Naive thymus-derived CD4-positive, alpha-beta T cell (primary cell): ENCODE results near the gene NEURL1. TPM values are rescaled to one million over a fixed set of nuclear protein-coding genes. Genes with fewer than 3 reads are reported as not detected.
A peak's percentile ranks its signal among the peaks of the same experiment; 100 is the strongest.
"Not testable (repeated sequence)": the region's sequence is repeated elsewhere in the genome, so short reads cannot be mapped to it uniquely, and the experiment has no call there.

ENCODE experiments used
- ATAC-seq: fragments of 150-1000 bp; cut with Tn5 transposase; 2 replicates; pipeline ENCODE4 v1.10.0; 2021; ENCODE audit warnings: mild to moderate bottlenecking, moderate library complexity
- CTCF ChIA-PET: fragments of 350-600 bp; sonication (Branson Sonifier 250); formaldehyde crosslinking; loops from one replicate; lab custom pipeline; 2021; ENCODE audit warnings: antibody characterized with exemption; lab: Charles Lee
- POLR2A ChIA-PET: fragments of 350-600 bp; sonication (Branson Sonifier 250); formaldehyde crosslinking; loops from one replicate; lab custom pipeline; 2021; ENCODE audit warnings: antibody characterized with exemption, inconsistent platforms; lab: Charles Lee
- DNase-seq, 9 donors: peaks; one replicate each; pipeline versions ENCODE4 v3.0.0 to v3.0.0-alpha.2; 2020 to 2022; ENCODE audit warnings: mixed read lengths in 1 of 9
- H3K27ac ChIP-seq: one replicate; pipeline ENCODE4 v1.7.0; 2013; ENCODE audit warnings: mild to moderate bottlenecking, low read depth, low read length, moderate library complexity
- H3K27me3 ChIP-seq, 2 donors: one replicate each; pipeline ENCODE4 v1.7.0; 2013; ENCODE audit warnings: low read length in 2 of 2, mild to moderate bottlenecking in 2 of 2, moderate library complexity in 2 of 2; ENCODE audit not compliant: control insufficient read depth in 2 of 2, insufficient read depth in 2 of 2
- H3K36me3 ChIP-seq, 3 experiments: 1 replicate in 2 of 3; 2 replicates in 1 of 3; pipeline ENCODE4 v1.7.0; 2013; ENCODE audit warnings: low read length in 3 of 3, mild to moderate bottlenecking in 3 of 3, moderate library complexity in 1 of 3; ENCODE audit not compliant: insufficient read depth in 3 of 3, control insufficient read depth in 2 of 3
- H3K4me1 ChIP-seq, 2 donors: one replicate each; pipeline ENCODE4 v1.7.0; 2013; ENCODE audit warnings: low read length in 2 of 2, mild to moderate bottlenecking in 2 of 2, moderate library complexity in 1 of 2; ENCODE audit not compliant: control insufficient read depth in 2 of 2, insufficient read depth in 2 of 2
- H3K4me3 ChIP-seq: 2 replicates; pipeline ENCODE4 v1.7.0; 2013; ENCODE audit warnings: mild to moderate bottlenecking, low read length
- H3K9me3 ChIP-seq, 3 experiments: 1 replicate in 2 of 3; 2 replicates in 1 of 3; pipeline ENCODE4 v1.7.0; 2013; ENCODE audit warnings: low read length in 3 of 3; ENCODE audit not compliant: control insufficient read depth in 2 of 3
- H3K27ac Mint-ChIP-seq, 9 donors: one replicate each; pipeline ENCODE4 v1.8.0; 2020 to 2022; ENCODE audit warnings: mixed read lengths in 9 of 9, mild to moderate bottlenecking in 8 of 9, moderate library complexity in 5 of 9, inconsistent platforms in 2 of 9
- H3K27me3 Mint-ChIP-seq, 5 donors: one replicate each; pipeline ENCODE4 v1.8.0; 2021 to 2022; ENCODE audit warnings: mixed read lengths in 5 of 5, mild to moderate bottlenecking in 1 of 5
- H3K36me3 Mint-ChIP-seq, 5 donors: one replicate each; pipeline ENCODE4 v1.8.0; 2020 to 2022; ENCODE audit warnings: mixed read lengths in 5 of 5, mild to moderate bottlenecking in 3 of 5, inconsistent platforms in 1 of 5
- H3K4me1 Mint-ChIP-seq, 7 donors: one replicate each; pipeline ENCODE4 v1.8.0; 2020 to 2022; ENCODE audit warnings: mixed read lengths in 7 of 7, mild to moderate bottlenecking in 3 of 7, inconsistent platforms in 1 of 7
- H3K4me3 Mint-ChIP-seq, 10 donors: one replicate each; pipeline ENCODE4 v1.8.0; 2020 to 2022; ENCODE audit warnings: mild to moderate bottlenecking in 10 of 10, mixed read lengths in 10 of 10, moderate library complexity in 6 of 10, inconsistent platforms in 2 of 10
- H3K9me3 Mint-ChIP-seq, 11 donors: one replicate each; pipeline ENCODE4 v1.8.0; 2020 to 2022; ENCODE audit warnings: mixed read lengths in 11 of 11, mild to moderate bottlenecking in 4 of 11, inconsistent platforms in 1 of 11, moderate library complexity in 1 of 11
- intact Hi-C, 2 donors: fragments of 100-400 bp; cut with micrococcal nuclease; formaldehyde crosslinking; loops; one replicate each; pipeline ENCODE4 v1.15.1; 2023
- polyA plus RNA-seq, 2 donors: library from polyadenylated mRNA; unstranded; fragments of 300-500 nt; fragmentation: Illumina TruSeq; gene quantifications; one replicate each; pipeline ENCODE4 v1.2.3, GENCODE V29; 2021
- total RNA-seq, 6 experiments: library from RNA in 5 of 6; stranded (reverse) in 5 of 6; gene quantifications; 1 replicate in 5 of 6; 2 replicates in 1 of 6; pipeline ENCODE4 v1.2.3 and lab custom pipeline; 2021 to 2026

Gene NEURL1
- total and polyA plus RNA-seq, 7 experiments from 2014 or later: 0.76 to 9.2 (median 1.1) TPM

DNA sequence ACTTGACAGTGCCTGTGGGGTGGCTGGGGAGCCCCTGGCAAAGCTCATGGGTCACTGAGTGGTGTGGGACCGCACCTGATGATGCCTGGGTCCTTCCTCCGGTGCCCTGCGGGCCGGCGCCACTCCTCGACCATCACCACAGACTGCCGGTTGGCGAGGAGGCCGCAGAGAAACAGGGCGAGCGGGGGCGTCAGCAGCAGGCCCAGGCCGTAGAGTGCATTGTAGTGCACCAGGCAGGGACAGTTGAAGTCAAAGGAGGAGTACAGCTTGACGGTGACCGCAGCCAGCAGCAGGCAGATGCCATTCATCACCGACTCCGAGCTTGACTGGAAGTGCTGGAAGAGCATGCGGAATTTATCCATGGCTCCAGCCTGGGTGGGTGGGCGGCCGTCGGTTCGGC, 14.8 kb upstream of the NEURL1 start:
- H3K27ac ChIP-seq: no peak overlapping the region
- peaks cover 0 to 1% (median 0%) of the 10 kb centered on the region in 11 donors for H3K9me3 Mint-ChIP-seq
- no peaks in the 10 kb centered on the region for H3K27me3 ChIP-seq
- intact Hi-C loops: no loop called here
- peaks cover 0 to 3% (median 0%) of the 10 kb centered on the region in 5 donors for H3K36me3 Mint-ChIP-seq
- H3K4me3 ChIP-seq: no peak overlapping the region
- H3K4me1 Mint-ChIP-seq: peaks cover 0 to 40% (median 6%) of the 10 kb centered on the region in 7 donors
- peaks cover 0 to 3% of the 10 kb centered on the region in 2 donors for H3K4me1 ChIP-seq
- no peak overlapping the region for H3K27ac Mint-ChIP-seq
- H3K9me3 ChIP-seq: no peaks in the 10 kb centered on the region
- ChIA-PET POLR2A (no interaction called here), CTCF (interaction anchor here (1.0 kb wide), 1 partner anchor 64 kb away, joined by 3 read pairs; no protein-coding TSS in a partner anchor)
- ATAC-seq: no peak
- H3K4me3 Mint-ChIP-seq: no peak overlapping the region
- peaks cover 0 to 3% (median 0%) of the 10 kb centered on the region in 5 donors for H3K27me3 Mint-ChIP-seq
- DNase-seq: no peak
- no peaks in the 10 kb centered on the region for H3K36me3 ChIP-seq

DNA sequence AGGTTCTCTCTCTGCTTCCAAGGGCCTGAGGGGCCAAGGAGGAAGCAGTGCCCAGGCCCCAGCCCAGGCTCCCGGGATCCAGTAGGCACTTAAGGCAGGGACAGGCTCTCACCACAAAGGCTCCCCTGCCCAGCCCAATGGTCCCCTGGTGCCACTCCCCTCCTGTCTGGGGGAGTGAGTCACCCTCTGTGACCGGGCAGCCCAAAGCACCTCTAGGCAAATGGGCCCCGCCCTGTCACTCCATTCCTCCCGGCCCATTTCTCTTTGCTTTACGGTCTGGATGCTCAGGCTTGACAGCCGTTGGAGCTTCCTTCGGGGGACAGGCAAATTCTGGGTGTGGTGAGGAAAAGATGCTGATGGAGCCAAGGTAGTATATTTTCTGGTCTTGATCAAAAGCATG, 14.4 kb upstream of the NEURL1 start, which contains the start of gene CALHM3:
Gene CALHM3 (minus strand): TSS at position 106 of the 400 bp plus-strand sequence. CDS start 208 bp downstream, outside the sequence.
- no peak within 1 kb of the TSS for H3K4me3 Mint-ChIP-seq
- H3K27ac Mint-ChIP-seq: peak within 1 kb of the TSS in 2 of 9 donors; percentile 30 to 66
- ChIA-PET CTCF (interaction anchor here (0.8 to 1.0 kb wide), 2 partner anchors 28 to 64 kb away, joined by 3 read pairs; no protein-coding TSS in a partner anchor), POLR2A (no interaction called here)
- no peaks in the 10 kb centered on the region for H3K36me3 ChIP-seq
- no peak for DNase-seq
- intact Hi-C loops: no loop called here
- ATAC-seq: peak; percentile 33
- H3K4me1 ChIP-seq: peaks cover 0 to 3% of the 10 kb centered on the region in 2 donors
- H3K4me1 Mint-ChIP-seq: peaks cover 0 to 37% (median 5%) of the 10 kb centered on the region in 7 donors
- peaks cover 0 to under 1% (median 0%) of the 10 kb centered on the region in 5 donors for H3K36me3 Mint-ChIP-seq
- no peak within 1 kb of the TSS for H3K4me3 ChIP-seq
- H3K9me3 Mint-ChIP-seq: peaks cover 0 to 1% (median 0%) of the 10 kb centered on the region in 11 donors
- no peak within 1 kb of the TSS for H3K27ac ChIP-seq
- no peaks in the 10 kb centered on the region for H3K9me3 ChIP-seq
- H3K27me3 Mint-ChIP-seq: peaks cover 0 to 3% (median 0%) of the 10 kb centered on the region in 5 donors
- H3K27me3 ChIP-seq: no peaks in the 10 kb centered on the region

DNA sequence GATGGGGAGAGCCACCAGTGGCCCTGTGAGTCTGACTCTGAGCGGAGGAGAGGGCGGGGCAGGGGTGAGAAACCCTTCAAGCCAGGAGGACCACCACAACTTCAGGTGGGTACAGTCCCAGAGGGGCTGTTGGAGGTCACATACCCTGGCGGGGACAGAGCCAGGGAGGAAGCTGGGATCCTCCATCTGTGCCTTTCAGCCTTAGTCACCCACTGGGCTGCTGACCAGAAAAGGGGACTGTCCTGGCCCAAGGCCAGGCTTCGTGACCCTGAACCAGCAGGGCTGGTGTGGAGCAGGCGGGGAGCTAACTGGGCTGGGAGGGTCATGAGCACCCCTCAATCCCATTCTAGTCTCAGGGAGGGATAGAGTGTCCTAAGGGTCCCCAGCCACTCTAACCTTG, 13.0 kb upstream of the NEURL1 start:
- Mint-ChIP-seq H3K36me3 (no peaks in the 10 kb centered on the region), H3K4me3 (no peak overlapping the region), H3K27me3 (peaks cover 0 to 3% (median 0%) of the 10 kb centered on the region in 5 donors), H3K4me1 (peaks cover 0 to 31% (median 4%) of the 10 kb centered on the region in 7 donors), H3K9me3 (peaks cover 0 to 1% (median 0%) of the 10 kb centered on the region in 11 donors), H3K27ac (peak overlapping the region in 1 of 9 donors; percentile 52)
- intact Hi-C loops: loop anchor here (10.0 kb wide), 2 partner anchors 416 to 646 kb away; partner anchors contain the start of gene CYP17A1 (in 1 of the 2)
- H3K4me3 ChIP-seq: no peak overlapping the region
- DNase-seq (no peak), ATAC-seq (no peak)
- no peaks in the 10 kb centered on the region for H3K36me3 ChIP-seq
- H3K27me3 ChIP-seq: no peaks in the 10 kb centered on the region
- H3K27ac ChIP-seq: no peak overlapping the region
- ChIA-PET CTCF (interaction anchor here (1.3 to 1.9 kb wide), 2 partner anchors 61 to 64 kb away, joined by 7 to 10 read pairs; no protein-coding TSS in a partner anchor), POLR2A (no interaction called here)
- H3K9me3 ChIP-seq: no peaks in the 10 kb centered on the region
- no peaks in the 10 kb centered on the region for H3K4me1 ChIP-seq

DNA sequence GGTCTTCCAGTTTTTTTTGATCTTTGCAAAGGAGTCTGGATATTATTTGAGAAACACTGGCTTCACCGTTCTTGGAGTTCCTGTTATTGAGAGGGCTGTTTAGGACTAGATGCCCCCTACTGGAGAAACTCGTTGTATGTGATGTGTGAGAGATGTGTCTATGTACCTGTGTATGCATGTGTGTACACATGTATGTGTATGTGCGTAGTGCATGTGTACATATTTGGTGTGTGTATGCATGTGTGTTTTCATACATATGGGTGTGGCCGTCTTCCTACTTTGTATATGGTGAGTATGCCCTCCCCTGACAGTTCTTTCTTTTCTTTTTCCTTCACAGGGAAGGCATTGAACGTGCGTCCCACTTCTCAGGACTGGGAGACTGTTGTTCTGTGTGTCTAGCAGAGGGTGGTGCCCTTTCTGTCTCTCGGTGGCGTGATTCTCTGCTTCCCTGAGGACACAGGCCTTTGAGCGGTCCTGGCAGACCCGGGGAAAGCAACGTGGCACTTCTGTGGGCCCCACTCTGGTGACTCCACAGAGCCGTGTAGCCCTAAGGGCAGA, 11.5 kb upstream of the NEURL1 start:
- Histone ChIP-seq H3K9me3 (no peaks in the 10 kb centered on the region), H3K36me3 (no peaks in the 10 kb centered on the region), H3K27ac (no peak overlapping the region), H3K4me3 (no peak overlapping the region), H3K27me3 (no peaks in the 10 kb centered on the region), H3K4me1 (no peaks in the 10 kb centered on the region)
- Mint-ChIP-seq H3K4me1 (peaks cover 0 to 27% (median 4%) of the 10 kb centered on the region in 7 donors), H3K4me3 (no peak overlapping the region), H3K27me3 (peaks cover 0 to 6% (median 0%) of the 10 kb centered on the region in 5 donors), H3K27ac (no peak overlapping the region), H3K9me3 (peaks cover 0 to 1% (median 0%) of the 10 kb centered on the region in 11 donors), H3K36me3 (no peaks in the 10 kb centered on the region)
- ATAC-seq (peak; percentile 79), DNase-seq (peak in 7 of 9 donors; percentile 41 to 69 (median 57))
- CTCF ChIA-PET: interaction anchor here (0.7 to 7.6 kb wide), 4 partner anchors 30 to 1176 kb away, joined by 3 to 99 read pairs (median 6); partner anchors contain the start of gene CALHM2
- POLR2A ChIA-PET: no interaction called here
- intact Hi-C loops: loop anchor here (1.0 to 10.0 kb wide), 8 partner anchors 30 to 647 kb away; partner anchors contain the start of genes CALHM2 (in 1 of the 2), CNNM2 (in 1 of the 2) and CYP17A1 (in 1 of the 2)

DNA sequence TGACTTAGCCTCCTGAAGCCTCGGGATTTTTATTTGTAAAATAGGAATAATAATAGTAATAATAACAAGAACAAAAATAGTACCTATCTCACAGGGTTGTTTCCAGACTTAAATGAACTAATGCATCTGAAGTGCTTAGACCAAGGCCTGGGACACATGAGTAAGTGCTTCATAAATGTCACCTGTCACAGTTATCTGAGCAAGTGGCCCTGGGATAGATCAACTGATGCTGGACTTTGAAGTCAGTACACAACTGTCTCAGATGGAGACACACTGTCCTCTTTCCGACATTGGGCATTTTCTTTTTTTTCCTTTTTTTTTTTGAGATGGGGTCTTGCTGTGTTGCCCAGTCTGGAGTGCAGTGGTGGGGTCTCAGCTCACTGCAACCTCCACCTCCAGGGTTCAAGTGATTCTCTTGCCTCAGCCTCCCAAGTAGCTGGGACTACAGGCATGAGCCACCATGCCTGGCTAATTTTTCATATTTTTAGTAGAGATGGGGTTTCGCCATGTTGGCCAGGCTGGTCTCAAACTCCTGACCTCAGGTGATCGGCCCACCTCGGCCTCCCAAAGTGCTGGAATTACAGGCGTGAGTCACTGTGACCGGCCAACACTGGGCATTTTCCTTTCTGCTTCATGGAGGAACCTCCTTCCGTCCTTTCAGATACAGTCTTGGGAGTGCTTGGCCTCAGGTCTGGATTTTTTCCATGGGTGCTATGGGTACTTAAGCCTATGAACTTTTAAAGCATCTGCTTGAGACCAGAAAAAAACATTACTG, 6.7 kb upstream of the NEURL1 start:
- POLR2A ChIA-PET: interaction anchor here (0.6 kb wide), 1 partner anchor 653 kb away, joined by 3 read pairs; no protein-coding TSS in a partner anchor
- CTCF ChIA-PET: interaction anchor here (0.7 to 7.6 kb wide), 3 partner anchors 12 to 75 kb away, joined by 3 to 99 read pairs (median 5); no protein-coding TSS in a partner anchor
- H3K4me3 ChIP-seq, H3K36me3 ChIP-seq, H3K4me1 ChIP-seq, H3K4me3 Mint-ChIP-seq, ATAC-seq, H3K9me3 ChIP-seq, H3K27me3 ChIP-seq, H3K36me3 Mint-ChIP-seq, H3K27ac Mint-ChIP-seq, H3K27ac ChIP-seq, H3K9me3 Mint-ChIP-seq, DNase-seq: not testable (repeated sequence)
- intact Hi-C loops: loop anchor here (5.0 to 10.0 kb wide), 4 partner anchors 155 to 652 kb away; partner anchors contain the start of genes BORCS7 (in 1 of the 2) and CYP17A1 (in 1 of the 2)
- H3K4me1 Mint-ChIP-seq: peaks cover 0 to 15% (median 4%) of the 10 kb centered on the region in 7 donors
- peaks cover 0 to 10% (median 2%) of the 10 kb centered on the region in 5 donors for H3K27me3 Mint-ChIP-seq

DNA sequence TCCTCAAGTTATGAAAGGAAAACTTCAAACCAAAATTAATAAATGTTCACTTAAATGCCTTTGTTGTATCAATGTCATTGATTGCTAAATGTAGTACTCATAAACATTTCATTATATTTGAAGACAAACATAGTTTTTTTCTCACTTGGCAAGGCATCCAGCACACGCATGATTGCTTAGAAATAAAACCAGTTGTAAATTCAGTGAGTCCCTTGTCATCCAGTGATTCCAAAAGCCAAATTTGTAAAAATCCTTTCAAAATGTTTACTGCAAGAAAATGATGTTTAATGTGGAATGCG, 6.1 kb upstream of the NEURL1 start:
- Mint-ChIP-seq H3K9me3 (no peaks in the 10 kb centered on the region), H3K27ac (no peak overlapping the region), H3K4me3 (no peak overlapping the region), H3K36me3 (no peaks in the 10 kb centered on the region), H3K4me1 (peaks cover 0 to 11% (median 4%) of the 10 kb centered on the region in 7 donors), H3K27me3 (peaks cover 5 to 16% (median 7%) of the 10 kb centered on the region in 5 donors)
- intact Hi-C loops: loop anchor here (5.0 to 10.0 kb wide), 4 partner anchors 155 to 653 kb away; partner anchors contain the start of genes BORCS7 (in 1 of the 2) and CYP17A1 (in 1 of the 2)
- Histone ChIP-seq H3K4me3 (no peak overlapping the region), H3K4me1 (peaks cover 0 to 9% of the 10 kb centered on the region in 2 donors), H3K27ac (no peak overlapping the region), H3K36me3 (no peaks in the 10 kb centered on the region), H3K27me3 (no peaks in the 10 kb centered on the region), H3K9me3 (no peaks in the 10 kb centered on the region)
- POLR2A ChIA-PET: no interaction called here
- ATAC-seq (no peak), DNase-seq (no peak)
- CTCF ChIA-PET: interaction anchor here (7.6 kb wide), 1 partner anchor 71 kb away, joined by 99 read pairs; no protein-coding TSS in a partner anchor
